GM12878 (cell line): ENCODE results near the gene INSRR. TPM values are rescaled to one million over a fixed set of nuclear protein-coding genes. Genes with fewer than 3 reads are reported as not detected.

Source experiments
- ATAC-seq: fragments of 200-7000 bp; cut with Tn5 transposase; 3 replicates; pipeline ENCODE4 v1.9.1; 2020; ENCODE audit warnings: mild to moderate bottlenecking, moderate library complexity
- BruUV-seq: library from RNA; stranded (reverse); fragments of 400-500 nt; replicated peaks from 2 replicates; lab custom pipeline; 2021; lab: Mats Ljungman, UMichigan
- CTCF ChIA-PET: fragments of 300-600 bp; sonication (Branson Sonifier 250); formaldehyde crosslinking; extraction: SDS; loops from one replicate; lab custom pipeline; 2021; ENCODE audit warnings: inconsistent platforms; lab: Yijun Ruan, JAX
- POLR2A ChIA-PET: fragments of 350-600 bp; formaldehyde crosslinking; extraction: SDS; loops from one replicate; lab custom pipeline; 2021; ENCODE audit warnings: inconsistent platforms; lab: Charles Lee
- RAD21 ChIA-PET: fragments of 300-600 bp; sonication (Branson Sonifier 250); formaldehyde crosslinking; loops from one replicate; lab custom pipeline; 2023; ENCODE audit warnings: antibody characterized with exemption; ENCODE audit not compliant: unreplicated experiment; lab: Charles Lee
- SMC1A ChIA-PET: fragments of 300-600 bp; sonication (Branson Sonifier 250); formaldehyde crosslinking; loops from one replicate; lab custom pipeline; 2023; ENCODE audit not compliant: unreplicated experiment, uncharacterized antibody; lab: Charles Lee
- DNase-seq: peaks from one replicate; pipeline ENCODE4 v3.0.0-alpha.2; 2011; ENCODE audit warnings: low read depth, low spot score
- FAIRE-seq: peaks from 3 replicates; lab custom pipeline; 2011; peaks lifted over from hg19 to GRCh38; lab: Jason Lieb, UNC
- H2AFZ ChIP-seq: 2 replicates; pipeline ENCODE4 v1.6.0; 2011; ENCODE audit warnings: low read depth, low read length, control low read depth; ENCODE audit not compliant: control insufficient read depth
- H3K27ac ChIP-seq: 2 replicates; pipeline ENCODE4 v1.5.1; 2011; ENCODE audit warnings: control low read depth; ENCODE audit not compliant: control insufficient read depth, insufficient read depth
- H3K27me3 ChIP-seq, 2 experiments: replicated peaks in 1 of 2; 2 replicates each; pipeline versions ENCODE4 v1.6.0 to v1.6.1; 2011; ENCODE audit warnings: low read length in 1 of 2; ENCODE audit not compliant: control insufficient read depth in 2 of 2, insufficient read depth in 2 of 2
- H3K36me3 ChIP-seq, 2 experiments: 2 replicates each; pipeline ENCODE4 v1.5.1; 2011; ENCODE audit warnings: low read length in 1 of 2; ENCODE audit not compliant: control insufficient read depth in 2 of 2, insufficient read depth in 2 of 2
- H3K4me1 ChIP-seq: 2 replicates; pipeline ENCODE4 v1.6.1; 2011; ENCODE audit warnings: mild to moderate bottlenecking, low read length, moderate library complexity, mixed read lengths; ENCODE audit not compliant: control insufficient read depth, insufficient read depth
- H3K4me2 ChIP-seq: 2 replicates; pipeline ENCODE4 v1.6.0; 2011; ENCODE audit warnings: control low read depth; ENCODE audit not compliant: control insufficient read depth, insufficient read depth
- H3K4me3 ChIP-seq: fragments of 200-600 bp; sonication (generic); 2 replicates; pipeline ENCODE4 v1.5.1; 2016
- H3K79me2 ChIP-seq: 2 replicates; pipeline ENCODE4 v1.6.0; 2011; ENCODE audit warnings: low read length; ENCODE audit not compliant: control insufficient read depth, insufficient read depth
- H3K9ac ChIP-seq: 2 replicates; pipeline ENCODE4 v1.8.0; 2011; ENCODE audit warnings: low read length, control low read depth, mixed read lengths; ENCODE audit not compliant: control insufficient read depth, insufficient read depth
- H3K9me3 ChIP-seq: replicated peaks from 3 replicates; pipeline ENCODE4 v1.5.1; 2011; ENCODE audit warnings: mild to moderate bottlenecking, low read length; ENCODE audit not compliant: control insufficient read depth, insufficient read depth
- H4K20me1 ChIP-seq: 2 replicates; pipeline ENCODE4 v1.6.0; 2011; ENCODE audit not compliant: control insufficient read depth, insufficient read depth
- CHD1 ChIP-seq: IDR thresholded peaks from 2 replicates; pipeline ENCODE4 v1.6.1; 2012; ENCODE audit warnings: low read depth, low read length, improper control_type of control experiment
- IKZF1 ChIP-seq: fragments of 450-650 bp; conservative IDR thresholded peaks from 2 replicates; pipeline ENCODE4 v1.6.1; 2017; ENCODE audit warnings: antibody characterized with exemption, mild to moderate bottlenecking
- MYB ChIP-seq: fragments of 150-350 bp; IDR thresholded peaks from 2 replicates; pipeline ENCODE4 v1.6.1; 2014; ENCODE audit warnings: mild to moderate bottlenecking, low read depth, low read length, borderline replicate concordance
- NRF1 ChIP-seq: conservative IDR thresholded peaks from 2 replicates; pipeline ENCODE4 v1.6.1; 2011; ENCODE audit warnings: mild to moderate bottlenecking, low read depth, low read length, improper control_type of control experiment
- RFX5 ChIP-seq: IDR thresholded peaks from 2 replicates; pipeline ENCODE4 v1.6.1; 2011; ENCODE audit warnings: low read depth, low read length, improper control_type of control experiment
- SUPT20H ChIP-seq: IDR thresholded peaks from 2 replicates; pipeline ENCODE4 v1.6.1; 2011; ENCODE audit warnings: low read depth, mild to moderate bottlenecking, low read length, moderate library complexity, borderline replicate concordance; ENCODE audit not compliant: control insufficient read depth
- WGBS: methylation state at CpG from one replicate; pipeline ENCODE4 v1.1.6; 2016; ENCODE audit warnings: low lambda C conversion rate; ENCODE audit not compliant: insufficient replicate concordance, insufficient coverage; ENCODE audit errors: missing lambda C conversion rate; 5-methylcytosine and 5-hydroxymethylcytosine counted together
- in situ Hi-C: fragments of 300-500 bp; cut with MboI; formaldehyde crosslinking; loops from 9 replicates; pipeline ENCODE4 v1.14.3; 2018; ENCODE audit warnings: mixed read lengths
- intact Hi-C: fragments of 100-400 bp; cut with micrococcal nuclease; formaldehyde crosslinking; loops from one replicate; pipeline ENCODE4 v1.14.2; 2022; ENCODE audit not compliant: unreplicated experiment
- polyA plus RNA-seq, 11 experiments: library from polyadenylated mRNA; depleted of rRNA in 4 of 11; unstranded in 6 of 11; stranded (reverse) in 5 of 11; fragments of >200 nt; fragmentation: Nextera tagmentation in 4 of 11; fragmentation: Illumina TruSeq in 1 of 11; extraction: Ambion mirVana in 4 of 11; extraction: Trizol in 1 of 11; gene quantifications; 1 replicate in 1 of 11; 2 replicates in 10 of 11; pipeline versions ENCODE4 v1.2.1 to v1.2.3, GENCODE V29; 2011 to 2016; ENCODE audit warnings: inconsistent platforms in 2 of 11, missing spikeins in 2 of 11, low read depth in 1 of 11
- total RNA-seq, 4 experiments: library from RNA; depleted of rRNA in 3 of 4; stranded (reverse); fragments of >200 nt in 3 of 4; fragmentation: Illumina TruSeq in 1 of 4; extraction: Trizol in 1 of 4; gene quantifications; 2 replicates each; pipeline versions ENCODE4 v1.2.1 to v1.2.3, GENCODE V29; 2013 to 2021
- TF ChIP-seq, protein P1 (sequence below): fragments of 450-650 bp; IDR thresholded peaks from 2 replicates; pipeline ENCODE4 v1.6.1; 2017; ENCODE audit warnings: mild to moderate bottlenecking

INSRR gene
- total and polyA plus RNA-seq, 10 of the 15 experiments (the other 5 are each of a cell fraction or from before 2014, with no cell fraction given): 0.01 TPM; not detected in 9

DNA sequence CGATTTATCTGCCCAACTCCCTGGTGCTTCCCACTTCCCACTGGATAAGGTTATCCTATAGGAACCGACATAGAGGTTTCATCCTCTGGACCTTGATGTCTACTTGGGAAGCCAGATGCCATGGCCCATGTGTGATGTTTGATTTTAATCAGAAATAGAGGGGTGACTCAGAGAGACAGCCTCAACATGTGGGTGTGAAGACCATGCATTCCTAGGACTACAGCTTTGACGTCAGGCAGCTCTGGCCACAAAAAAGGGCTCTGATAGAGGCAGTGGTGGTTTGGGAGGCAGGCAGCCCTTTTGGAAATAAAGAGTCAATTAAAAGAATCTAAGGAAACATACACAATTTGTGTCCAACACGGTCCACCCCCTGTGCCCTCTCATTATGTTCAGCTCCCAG lies 37.1 kb downstream of the INSRR start:
- BruUV-seq: no TSS peak
- POLR2A ChIA-PET: interaction anchor here (0.8 to 1.0 kb wide), 2 partner anchors 12 to 38 kb away, joined by 3 read pairs; no protein-coding TSS in a partner anchor

More for the DNA sequence above, 37.1 kb downstream of the INSRR start:
- H3K9ac ChIP-seq: no peak overlapping the region
- no peaks in the 10 kb centered on the region for H3K27me3 ChIP-seq
- no peak overlapping the region for H3K4me2 ChIP-seq
- RAD21 ChIA-PET: interaction anchor here (1.0 to 1.4 kb wide), 4 partner anchors 15 to 252 kb away, joined by 3 to 5 read pairs (median 4); no protein-coding TSS in a partner anchor
- WGBS: 30% methylated on average over 4 of the region's 4 CpGs
- in situ Hi-C loops (no loop called here), intact Hi-C loops (no loop called here)
- H3K9me3 ChIP-seq: no peaks in the 10 kb centered on the region
- no peak overlapping the region for H2AFZ ChIP-seq
- DNase-seq (no peak), ATAC-seq (no peak), FAIRE-seq (no peak)
- CTCF ChIA-PET: interaction anchor here (0.7 to 3.6 kb wide), 9 partner anchors 9 to 132 kb away, joined by 3 to 14 read pairs (median 3); partner anchors contain the start of gene NTRK1
- peaks cover 4% of the 10 kb centered on the region for H3K4me1 ChIP-seq
- no peaks in the 10 kb centered on the region for H3K79me2 ChIP-seq
- H3K4me3 ChIP-seq: no peak overlapping the region
- no peak overlapping the region for H3K27ac ChIP-seq
- H3K36me3 ChIP-seq: no peaks in the 10 kb centered on the region
- TF ChIP-seq NRF1: no peak
- TF ChIP-seq MYB: no peak
- TF ChIP-seq CHD1: no peak
- no peak for TF ChIP-seq RFX5
- no peak for TF ChIP-seq IKZF1
- TF ChIP-seq, protein P1, sequence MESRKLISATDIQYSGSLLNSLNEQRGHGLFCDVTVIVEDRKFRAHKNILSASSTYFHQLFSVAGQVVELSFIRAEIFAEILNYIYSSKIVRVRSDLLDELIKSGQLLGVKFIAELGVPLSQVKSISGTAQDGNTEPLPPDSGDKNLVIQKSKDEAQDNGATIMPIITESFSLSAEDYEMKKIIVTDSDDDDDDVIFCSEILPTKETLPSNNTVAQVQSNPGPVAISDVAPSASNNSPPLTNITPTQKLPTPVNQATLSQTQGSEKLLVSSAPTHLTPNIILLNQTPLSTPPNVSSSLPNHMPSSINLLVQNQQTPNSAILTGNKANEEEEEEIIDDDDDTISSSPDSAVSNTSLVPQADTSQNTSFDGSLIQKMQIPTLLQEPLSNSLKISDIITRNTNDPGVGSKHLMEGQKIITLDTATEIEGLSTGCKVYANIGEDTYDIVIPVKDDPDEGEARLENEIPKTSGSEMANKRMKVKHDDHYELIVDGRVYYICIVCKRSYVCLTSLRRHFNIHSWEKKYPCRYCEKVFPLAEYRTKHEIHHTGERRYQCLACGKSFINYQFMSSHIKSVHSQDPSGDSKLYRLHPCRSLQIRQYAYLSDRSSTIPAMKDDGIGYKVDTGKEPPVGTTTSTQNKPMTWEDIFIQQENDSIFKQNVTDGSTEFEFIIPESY: no peak
- no peak for TF ChIP-seq SUPT20H
- TF ChIP-seq, all 136 proteins: peak for 0
- SMC1A ChIA-PET: interaction anchor here (0.9 to 2.2 kb wide), 5 partner anchors 12 to 95 kb away, joined by 3 to 8 read pairs (median 3); no protein-coding TSS in a partner anchor
- no peaks in the 10 kb centered on the region for H4K20me1 ChIP-seq
